H1 (cell line): ENCODE measurements around the gene PXMP4. TPM values are rescaled to one million over a fixed set of nuclear protein-coding genes. Genes with fewer than 3 reads are reported as not detected.

Source experiments
- CTCF ChIA-PET: fragments of 300-600 bp; sonication (Branson Sonifier 250); formaldehyde crosslinking; loops from one replicate; lab custom pipeline; 2021; ENCODE audit not compliant: partially characterized antibody; lab: Charles Lee
- POLR2A ChIA-PET: fragments of 300-600 bp; sonication (Branson Sonifier 250); formaldehyde crosslinking; loops from one replicate; lab custom pipeline; 2021; ENCODE audit warnings: inconsistent platforms; ENCODE audit not compliant: partially characterized antibody; lab: Charles Lee
- DNase-seq, 2 experiments: peaks; one replicate each; pipeline versions ENCODE4 v3.0.0 to v3.0.0-alpha.2; 2010 to 2022; ENCODE audit warnings: low spot score in 2 of 2, low read depth in 1 of 2, mixed read lengths in 1 of 2
- FAIRE-seq: peaks from 2 replicates; lab custom pipeline; 2011; peaks lifted over from hg19 to GRCh38; lab: Jason Lieb, UNC
- H2AFZ ChIP-seq: 2 replicates; pipeline ENCODE4 v1.8.1; 2012; ENCODE audit warnings: low read length, inconsistent platforms
- H2AK5ac ChIP-seq: 2 replicates; pipeline ENCODE4 v1.6.1; 2013; ENCODE audit warnings: low read depth, low read length
- H2BK120ac ChIP-seq: replicated peaks from 2 replicates; pipeline ENCODE3; 2013; ENCODE audit warnings: low read depth, low read length, inconsistent platforms
- H2BK12ac ChIP-seq: 2 replicates; pipeline ENCODE4 v1.6.1; 2013; ENCODE audit warnings: low read depth, low read length
- H2BK15ac ChIP-seq: 2 replicates; pipeline ENCODE4 v1.6.1; 2013; ENCODE audit warnings: low read length
- H2BK20ac ChIP-seq: 2 replicates; pipeline ENCODE4 v1.6.1; 2013; ENCODE audit warnings: low read length
- H2BK5ac ChIP-seq: 2 replicates; pipeline ENCODE4 v1.6.1; 2013; ENCODE audit warnings: low read depth, low read length
- H3K14ac ChIP-seq: 2 replicates; pipeline ENCODE4 v1.6.1; 2013; ENCODE audit warnings: inconsistent platforms; ENCODE audit not compliant: insufficient read length
- H3K18ac ChIP-seq: 2 replicates; pipeline ENCODE4 v1.6.1; 2013; ENCODE audit warnings: low read length; ENCODE audit errors: extremely low read depth
- H3K23ac ChIP-seq: 2 replicates; pipeline ENCODE4 v1.6.1; 2013; ENCODE audit warnings: inconsistent platforms; ENCODE audit not compliant: insufficient read length
- H3K23me2 ChIP-seq: 2 replicates; pipeline ENCODE4 v1.6.1; 2013; ENCODE audit warnings: low read depth, low read length
- H3K27ac ChIP-seq: 2 replicates; pipeline ENCODE4 v1.6.1; 2011; ENCODE audit warnings: low read depth, low read length, inconsistent platforms
- H3K27me3 ChIP-seq, 4 experiments: replicated peaks in 1 of 4; 1 replicate in 1 of 4; 2 replicates in 3 of 4; pipeline versions ENCODE4 v1.6.1 to v1.8.1; 2011 to 2013; ENCODE audit warnings: low read length in 3 of 4, mild to moderate bottlenecking in 3 of 4, inconsistent platforms in 2 of 4, mixed read lengths in 2 of 4, moderate library complexity in 1 of 4; ENCODE audit not compliant: control insufficient read depth in 3 of 4, insufficient read depth in 3 of 4; ENCODE audit errors: extremely low read depth in 1 of 4
- H3K36me3 ChIP-seq, 4 experiments: 2 replicates each; pipeline versions ENCODE4 v1.6.1 to v1.8.1; 2011 to 2013; ENCODE audit warnings: mild to moderate bottlenecking in 4 of 4, low read length in 3 of 4, moderate library complexity in 2 of 4, control low read depth in 1 of 4, inconsistent platforms in 1 of 4; ENCODE audit not compliant: insufficient read depth in 4 of 4, control insufficient read depth in 2 of 4
- H3K4ac ChIP-seq: replicated peaks from 2 replicates; pipeline ENCODE3; 2013; ENCODE audit warnings: low read length, low read depth, mixed read lengths, inconsistent platforms; ENCODE audit not compliant: insufficient read length
- H3K4me1 ChIP-seq, 4 experiments: replicated peaks in 1 of 4; 1 replicate in 1 of 4; 2 replicates in 3 of 4; pipeline versions ENCODE4 v1.6.1 to v1.8.1; 2011 to 2013; ENCODE audit warnings: low read length in 3 of 4, inconsistent platforms in 2 of 4, mixed read lengths in 1 of 4; ENCODE audit not compliant: insufficient read depth in 4 of 4, control insufficient read depth in 3 of 4
- H3K4me2 ChIP-seq, 2 experiments: 2 replicates each; pipeline versions ENCODE4 v1.6.1 to v1.8.1; 2011 to 2013; ENCODE audit warnings: low read depth in 2 of 2, low read length in 2 of 2, control low read depth in 1 of 2, inconsistent platforms in 1 of 2, mild to moderate bottlenecking in 1 of 2; ENCODE audit not compliant: insufficient read depth in 1 of 2
- H3K4me3 ChIP-seq, 4 experiments: fragments of 200-600, 300-600 bp in 1 of 4; sonication (generic), shearing (Covaris generic), sonication (Bioruptor Twin) in 1 of 4; 2 replicates each; pipeline versions ENCODE4 v1.5.1 to v1.8.1; 2011 to 2016; ENCODE audit warnings: low read length in 4 of 4, low read depth in 3 of 4, control low read depth in 2 of 4, inconsistent platforms in 2 of 4, mild to moderate bottlenecking in 2 of 4, mixed read lengths in 1 of 4, moderate library complexity in 1 of 4; ENCODE audit not compliant: insufficient read depth in 2 of 4; ENCODE audit errors: extremely low read depth in 1 of 4
- H3K56ac ChIP-seq: replicated peaks from 2 replicates; pipeline ENCODE3; 2013; ENCODE audit warnings: low read depth, mild to moderate bottlenecking, mixed read lengths, low read length, inconsistent platforms; ENCODE audit not compliant: insufficient read length
- H3K79me1 ChIP-seq: 2 replicates; pipeline ENCODE4 v1.6.1; 2013; ENCODE audit warnings: low read depth, low read length, control low read depth
- H3K79me2 ChIP-seq, 2 experiments: 2 replicates each; pipeline versions ENCODE4 v1.6.1 to v1.8.1; 2012 to 2013; ENCODE audit warnings: low read length in 2 of 2, mild to moderate bottlenecking in 2 of 2, inconsistent platforms in 1 of 2; ENCODE audit not compliant: insufficient read depth in 2 of 2, control insufficient read depth in 1 of 2
- H3K9ac ChIP-seq, 4 experiments: replicated peaks in 1 of 4; 1 replicate in 1 of 4; 2 replicates in 3 of 4; pipeline versions ENCODE4 v1.6.1 to v1.8.1; 2011 to 2013; ENCODE audit warnings: low read depth in 3 of 4, low read length in 3 of 4, control low read depth in 2 of 4, mild to moderate bottlenecking in 2 of 4, moderate library complexity in 2 of 4, inconsistent platforms in 1 of 4; ENCODE audit errors: extremely low read depth in 1 of 4
- H3K9me3 ChIP-seq, 2 experiments: 2 replicates each; pipeline versions ENCODE4 v1.6.1 to v1.8.1; 2012 to 2013; ENCODE audit warnings: mild to moderate bottlenecking in 2 of 2, moderate library complexity in 2 of 2, control low read depth in 1 of 2, inconsistent platforms in 1 of 2, low read depth in 1 of 2, low read length in 1 of 2, mixed read lengths in 1 of 2; ENCODE audit not compliant: insufficient read depth in 2 of 2
- H4K20me1 ChIP-seq, 2 experiments: replicated peaks in 1 of 2; 2 replicates each; pipeline versions ENCODE3 to v1.8.1; 2011 to 2013; ENCODE audit warnings: inconsistent platforms in 2 of 2, low read length in 2 of 2, mild to moderate bottlenecking in 1 of 2; ENCODE audit not compliant: insufficient read depth in 2 of 2, control insufficient read depth in 1 of 2
- H4K5ac ChIP-seq: 2 replicates; pipeline ENCODE4 v1.6.1; 2013; ENCODE audit warnings: low read length, low read depth, mixed read lengths, inconsistent platforms; ENCODE audit not compliant: insufficient read length
- H4K8ac ChIP-seq: 2 replicates; pipeline ENCODE4 v1.8.0; 2013; ENCODE audit warnings: mild to moderate bottlenecking, moderate library complexity, low read length, inconsistent platforms; ENCODE audit not compliant: insufficient read depth; ENCODE audit errors: extremely low read depth
- H4K91ac ChIP-seq: replicated peaks from 2 replicates; pipeline ENCODE3; 2013; ENCODE audit warnings: low read length, mixed read lengths, inconsistent platforms; ENCODE audit not compliant: insufficient read length
- CHD2 ChIP-seq: IDR thresholded peaks from 2 replicates; pipeline ENCODE4 v1.6.1; 2012; ENCODE audit warnings: low read length, improper control_type of control experiment
- EZH2 ChIP-seq: fragments of 200-600 bp; sonication (generic); IDR thresholded peaks from 2 replicates; pipeline ENCODE4 v1.7.1; 2012; ENCODE audit warnings: low read depth, mild to moderate bottlenecking, moderate library complexity, low read length, inconsistent platforms; ENCODE audit not compliant: severe bottlenecking
- JUN ChIP-seq: IDR thresholded peaks from 2 replicates; pipeline ENCODE4 v1.6.1; 2011; ENCODE audit warnings: low read depth, mild to moderate bottlenecking, improper control_type of control experiment, low read length
- NRF1 ChIP-seq: IDR thresholded peaks from 2 replicates; pipeline ENCODE4 v1.6.1; 2011; ENCODE audit warnings: mild to moderate bottlenecking, low read depth, low read length, improper control_type of control experiment
- POLR2A ChIP-seq, 2 experiments: IDR thresholded peaks; 1 replicate in 1 of 2; 2 replicates in 1 of 2; pipeline ENCODE4 v1.6.1; 2011; ENCODE audit warnings: low read depth in 2 of 2, low read length in 2 of 2, mild to moderate bottlenecking in 2 of 2; ENCODE audit errors: control extremely low read depth in 1 of 2
- POLR2AphosphoS5 ChIP-seq: IDR thresholded peaks from 2 replicates; pipeline ENCODE4 v1.6.1; 2011; ENCODE audit warnings: low read depth, low read length
- POU5F1 ChIP-seq: IDR thresholded peaks from 2 replicates; pipeline ENCODE4 v1.6.1; 2011; ENCODE audit warnings: low read depth, mild to moderate bottlenecking, low read length, moderate library complexity
- RFX5 ChIP-seq: IDR thresholded peaks from 2 replicates; pipeline ENCODE4 v1.6.1; 2011; ENCODE audit warnings: low read depth, low read length, improper control_type of control experiment, borderline replicate concordance
- SAP30 ChIP-seq: fragments of 300-600 bp; sonication (generic); IDR thresholded peaks from 2 replicates; pipeline ENCODE4 v1.7.1; 2012; ENCODE audit warnings: low read length, moderate library complexity, mild to moderate bottlenecking, inconsistent platforms; ENCODE audit not compliant: insufficient read depth, insufficient replicate concordance
- TEAD4 ChIP-seq: IDR thresholded peaks from 2 replicates; pipeline ENCODE4 v1.6.1; 2012; ENCODE audit warnings: low read depth, low read length, inconsistent platforms, mixed read lengths
- YY1 ChIP-seq: IDR thresholded peaks from 2 replicates; pipeline ENCODE4 v1.6.1; 2011; ENCODE audit warnings: low read depth, mild to moderate bottlenecking, low read length
- WGBS, 2 experiments: shearing (Covaris generic) in 1 of 2; methylation state at CpG; one replicate each; pipeline versions ENCODE4 v1.1.6 to v1.1.7; 2013 to 2015; ENCODE audit warnings: low lambda C conversion rate in 2 of 2, mixed read lengths in 2 of 2, inconsistent platforms in 1 of 2, low coverage in 1 of 2, missing lambda C conversion rate in 1 of 2; ENCODE audit not compliant: insufficient replicate concordance in 2 of 2, insufficient coverage in 1 of 2, insufficient read length in 1 of 2; ENCODE audit errors: extremely low coverage in 1 of 2, missing lambda C conversion rate in 1 of 2; 5-methylcytosine and 5-hydroxymethylcytosine counted together
- polyA plus RNA-seq, 7 experiments: library from polyadenylated mRNA; depleted of rRNA in 3 of 7; stranded (reverse) in 5 of 7; unstranded in 2 of 7; fragments of >200 nt in 5 of 7; fragments of 200-250 nt in 2 of 7; gene quantifications; 1 replicate in 5 of 7; 2 replicates in 1 of 7; 4 replicates in 1 of 7; pipeline versions ENCODE4 v1.2.1 to v1.2.3, GENCODE V29; 2011 to 2013; ENCODE audit warnings: missing spikeins in 2 of 7, mixed read lengths in 2 of 7
- total RNA-seq: library from RNA; stranded (reverse); fragmentation: NEBNext Ultra II Directional; extraction: Animal tissue kit (Norgen Biotek cat#: 25700); gene quantifications from 2 replicates; pipeline ENCODE4 v1.2.1, GENCODE V29; 2021

The PXMP4 gene
- total and polyA plus RNA-seq, 2 of the 8 experiments (the other 6 are each of a cell fraction or from before 2014, with no cell fraction given): 3.3 to 3.4 TPM

GRCh38 chr20:33657704-33658095 is 62.4 kb downstream of the PXMP4 start:
- no peak overlapping the region for H3K9ac ChIP-seq
- H3K23me2 ChIP-seq: no peaks in the 10 kb centered on the region
- no peak overlapping the region for H3K4ac ChIP-seq
- H4K91ac ChIP-seq: no peak overlapping the region
- TF ChIP-seq JUN: no peak
- no peak for TF ChIP-seq EZH2
- no peak for TF ChIP-seq YY1
- TF ChIP-seq RFX5: no peak
- no peak for TF ChIP-seq NRF1
- TF ChIP-seq SAP30: no peak
- no peak for TF ChIP-seq POLR2AphosphoS5
- no peak for TF ChIP-seq TEAD4
- TF ChIP-seq CHD2: no peak
- TF ChIP-seq POLR2A (IDR thresholded peaks at IDR 0.05; ENCODE audit: control extremely low read depth in 1 of 2, low read depth in 2 of 2, low read length in 2 of 2): no peak
- TF ChIP-seq POU5F1: no peak
- DNase-seq (no peak), FAIRE-seq (no peak)
- H3K36me3 ChIP-seq: peaks cover 0 to 11% (median 0%) of the 10 kb centered on the region in 4 experiments; a peak in 2 of 8 replicates
- H4K20me1 ChIP-seq: peaks cover 0 to 8% of the 10 kb centered on the region in 2 experiments
- no peak overlapping the region for H3K4me3 ChIP-seq
- POLR2A ChIA-PET: no interaction called here
- CTCF ChIA-PET: interaction anchor here (5.0 kb wide), 1 partner anchor 11 kb away, joined by 31 read pairs; the partner anchor contains the start of gene ACTL10
- H3K4me1 ChIP-seq: peaks cover 0 to 11% (median 1%) of the 10 kb centered on the region in 4 experiments; a peak in 4 of 7 replicates
- no peak overlapping the region for H4K8ac ChIP-seq
- H3K4me2 ChIP-seq: no peak overlapping the region
- no peak overlapping the region for H2AFZ ChIP-seq
- H3K79me2 ChIP-seq: no peaks in the 10 kb centered on the region
- no peaks in the 10 kb centered on the region for H3K9me3 ChIP-seq
- H3K27me3 ChIP-seq: no peaks in the 10 kb centered on the region
- no peak overlapping the region for H3K14ac ChIP-seq
- H3K56ac ChIP-seq: no peak overlapping the region
- no peak overlapping the region for H3K18ac ChIP-seq
- no peak overlapping the region for H2BK20ac ChIP-seq
- 84% methylated on average over 12 of the region's 12 CpGs; no CpG with 5 or more reads in 1 of the 2 experiments for WGBS, 2 experiments
- no peak overlapping the region for H2AK5ac ChIP-seq
- no peaks in the 10 kb centered on the region for H3K79me1 ChIP-seq
- H4K5ac ChIP-seq: no peak overlapping the region
- no peak overlapping the region for H2BK5ac ChIP-seq
- H3K27ac ChIP-seq: no peak overlapping the region
- H3K23ac ChIP-seq: no peak overlapping the region
- no peak overlapping the region for H2BK120ac ChIP-seq
- H2BK12ac ChIP-seq: no peak overlapping the region
- no peak overlapping the region for H2BK15ac ChIP-seq
